ENCODE data around the gene SLC10A4. TPM values are rescaled to one million over a fixed set of nuclear protein-coding genes. Genes with fewer than 3 reads are reported as not detected.

SLC10A4 gene
- total RNA-seq, 4 donors from 2014 or later: 0.38 TPM; not detected in 3

GRCh38 chr4:48475770-48476169 lies 7.4 kb upstream of the SLC10A4 start:
- intact Hi-C loops (cut with DNase I): no loop called here
- no peaks in the 10 kb centered on the region for H3K36me3 ChIP-seq
- H3K27me3 ChIP-seq: peaks cover 0 to 4% (median 0%) of the 10 kb centered on the region in 4 donors
- TF ChIP-seq POLR2A (IDR thresholded peaks at IDR 0.05): no peak
- TF ChIP-seq CTCF (IDR thresholded peaks at IDR 0.05): no peak
- no peak overlapping the region for H3K27ac ChIP-seq
- no peak for DNase-seq
- no peaks in the 10 kb centered on the region for H3K9me3 ChIP-seq
- no peaks in the 10 kb centered on the region for H3K4me1 ChIP-seq
- WGBS, 2 donors: 91 to 92% methylated on average over 6 of the region's 6 CpGs
- H3K4me3 ChIP-seq: no peak overlapping the region

GRCh38 chr4:48478273-48478672 lies 4.9 kb upstream of the SLC10A4 start:
- Histone ChIP-seq H3K27ac (no peak overlapping the region), H3K4me1 (peaks cover 0 to 6% (median 0%) of the 10 kb centered on the region in 3 donors), H3K9me3 (no peaks in the 10 kb centered on the region), H3K4me3 (no peak overlapping the region), H3K36me3 (no peaks in the 10 kb centered on the region), H3K27me3 (peaks cover 0 to 29% (median 4%) of the 10 kb centered on the region in 4 donors)
- no peak for DNase-seq
- intact Hi-C loops (cut with DNase I): no loop called here
- WGBS, 2 donors: 58 to 64% methylated on average over 2 of the region's 2 CpGs
- TF ChIP-seq POLR2A (IDR thresholded peaks at IDR 0.05) (no peak), CTCF (IDR thresholded peaks at IDR 0.05) (no peak)

GRCh38 chr4:48481581-48481980 lies 1.6 kb upstream of the SLC10A4 start:
- Histone ChIP-seq H3K4me1 (peaks cover 0 to 17% (median 0%) of the 10 kb centered on the region in 3 donors), H3K4me3 (no peak overlapping the region), H3K27me3 (peaks cover 10 to 62% (median 17%) of the 10 kb centered on the region in 4 donors), H3K36me3 (no peaks in the 10 kb centered on the region), H3K9me3 (no peaks in the 10 kb centered on the region), H3K27ac (no peak overlapping the region)
- DNase-seq: no peak
- no peak for TF ChIP-seq POLR2A (IDR thresholded peaks at IDR 0.05)
- no peak for TF ChIP-seq CTCF (IDR thresholded peaks at IDR 0.05)
- intact Hi-C loops (cut with DNase I): no loop called here
- 85 to 87% methylated on average over 1 of the region's 1 CpG for WGBS, 2 donors

GRCh38 chr4:48483777-48484493 lies 792 bp downstream of the SLC10A4 start:
- Histone ChIP-seq H3K27me3 (peaks cover 10 to 86% (median 17%) of the 10 kb centered on the region in 4 donors), H3K9me3 (no peaks in the 10 kb centered on the region), H3K4me1 (peaks cover 0 to 17% (median 0%) of the 10 kb centered on the region in 3 donors), H3K27ac (no peak overlapping the region), H3K36me3 (no peaks in the 10 kb centered on the region), H3K4me3 (peak overlapping the region in 3 of 4 donors; percentile 24 to 64 (median 47))
- intact Hi-C loops (cut with DNase I): no loop called here
- 25 to 32% methylated on average over 24 to 27 of the region's 66 CpGs for WGBS, 2 donors
- DNase-seq: no peak
- TF ChIP-seq CTCF (IDR thresholded peaks at IDR 0.05): no peak
- TF ChIP-seq POLR2A (IDR thresholded peaks at IDR 0.05): no peak

- no peak for DNase-seq
- Histone ChIP-seq H3K27ac (no peak overlapping the region), H3K4me1 (peaks cover 0 to 18% (median 0%) of the 10 kb centered on the region in 3 donors), H3K27me3 (peaks cover 10 to 93% (median 17%) of the 10 kb centered on the region in 4 donors), H3K36me3 (no peaks in the 10 kb centered on the region), H3K9me3 (no peaks in the 10 kb centered on the region), H3K4me3 (no peak overlapping the region)
- TF ChIP-seq POLR2A (IDR thresholded peaks at IDR 0.05) (no peak), CTCF (IDR thresholded peaks at IDR 0.05) (no peak)
- 51 to 53% methylated on average over 19 to 22 of the region's 22 CpGs for whole genome bisulfite sequencing, 2 donors
- intact Hi-C loops (cut with DNase I): no loop called here
Observed at GRCh38 chr4:48484494-48485168, 1.5 kb downstream of the SLC10A4 start.
